Parathyroid adenoma (tissue), 2 donors: ENCODE data around the gene EP400.

Source experiments
- H2AFZ ChIP-seq: fragments of 300-600 bp; sonication (generic); one replicate; pipeline ENCODE4 v1.7.0; 2017; ENCODE audit warnings: antibody characterized with exemption, mild to moderate bottlenecking
- H3K27ac ChIP-seq: fragments of 300-600 bp; sonication (generic); one replicate; pipeline ENCODE4 v1.7.0; 2017
- H3K27me3 ChIP-seq: fragments of 300-600 bp; sonication (generic); one replicate; pipeline ENCODE4 v1.7.0; 2017; ENCODE audit warnings: low read length; ENCODE audit not compliant: control insufficient read depth, insufficient read depth
- H3K36me3 ChIP-seq: fragments of 300-600 bp; sonication (generic); one replicate; pipeline ENCODE4 v1.7.0; 2017; ENCODE audit warnings: low read length; ENCODE audit not compliant: control insufficient read depth, insufficient read depth
- H3K4me1 ChIP-seq: fragments of 300-600 bp; sonication (generic); one replicate; pipeline ENCODE4 v1.7.0; 2017; ENCODE audit warnings: control low read depth
- H3K4me2 ChIP-seq: fragments of 300-600 bp; sonication (generic); one replicate; pipeline ENCODE4 v1.7.0; 2017; ENCODE audit warnings: low read length
- H3K4me3 ChIP-seq: fragments of 300-600 bp; sonication (generic); one replicate; pipeline ENCODE4 v1.7.0; 2017; ENCODE audit warnings: low read depth, low read length
- H3K79me2 ChIP-seq: fragments of 300-600 bp; sonication (generic); one replicate; pipeline ENCODE4 v1.7.0; 2017; ENCODE audit warnings: control low read depth
- H3K9ac ChIP-seq: fragments of 300-600 bp; sonication (generic); one replicate; pipeline ENCODE4 v1.7.0; 2017; ENCODE audit warnings: mild to moderate bottlenecking
- H3K9me3 ChIP-seq: fragments of 300-600 bp; sonication (generic); one replicate; pipeline ENCODE4 v1.7.0; 2017; ENCODE audit warnings: low read length; ENCODE audit not compliant: control insufficient read depth
- CTCF ChIP-seq: fragments of 300-600 bp; sonication (generic); IDR thresholded peaks from one replicate; pipeline ENCODE4 v1.7.0; 2017; ENCODE audit warnings: antibody characterized with exemption, mild to moderate bottlenecking
- donor health status: primary hyperparathyroidism.

Gene EP400

GRCh38 chr12:131940141-131940547 is 9.6 kb upstream of the EP400 start:
- no peaks in the 10 kb centered on the region for H3K36me3 ChIP-seq
- no peak overlapping the region for H3K27ac ChIP-seq
- H3K4me2 ChIP-seq: no peak overlapping the region
- H3K4me1 ChIP-seq: no peaks in the 10 kb centered on the region
- H3K27me3 ChIP-seq: no peaks in the 10 kb centered on the region
- H3K4me3 ChIP-seq: no peak overlapping the region
- no peak overlapping the region for H2AFZ ChIP-seq
- H3K9me3 ChIP-seq: no peaks in the 10 kb centered on the region
- no peak for TF ChIP-seq CTCF
- no peak overlapping the region for H3K9ac ChIP-seq
- H3K79me2 ChIP-seq: no peaks in the 10 kb centered on the region

- H3K4me2 ChIP-seq: no peak overlapping the region
- no peaks in the 10 kb centered on the region for H3K9me3 ChIP-seq
- H3K4me1 ChIP-seq: no peaks in the 10 kb centered on the region
- H3K27me3 ChIP-seq: no peaks in the 10 kb centered on the region
- no peak overlapping the region for H2AFZ ChIP-seq
- no peak overlapping the region for H3K27ac ChIP-seq
- H3K79me2 ChIP-seq: no peaks in the 10 kb centered on the region
- TF ChIP-seq CTCF: no peak
- no peak overlapping the region for H3K9ac ChIP-seq
- H3K36me3 ChIP-seq: no peaks in the 10 kb centered on the region
- H3K4me3 ChIP-seq: no peak overlapping the region
Observed at GRCh38 chr12:131941116-131941986, 8.4 kb upstream of the EP400 start.

GRCh38 chr12:131941987-131942341 is 7.8 kb upstream of the EP400 start:
- H3K79me2 ChIP-seq: no peaks in the 10 kb centered on the region
- no peak overlapping the region for H3K4me3 ChIP-seq
- H2AFZ ChIP-seq: no peak overlapping the region
- no peaks in the 10 kb centered on the region for H3K4me1 ChIP-seq
- H3K9me3 ChIP-seq: no peaks in the 10 kb centered on the region
- no peak overlapping the region for H3K4me2 ChIP-seq
- H3K36me3 ChIP-seq: no peaks in the 10 kb centered on the region
- no peak for TF ChIP-seq CTCF
- no peak overlapping the region for H3K9ac ChIP-seq
- no peak overlapping the region for H3K27ac ChIP-seq
- no peaks in the 10 kb centered on the region for H3K27me3 ChIP-seq

- Histone ChIP-seq H3K4me3 (no peak overlapping the region), H3K27me3 (no peaks in the 10 kb centered on the region), H3K9me3 (no peaks in the 10 kb centered on the region), H3K36me3 (no peaks in the 10 kb centered on the region), H3K27ac (no peak overlapping the region), H3K4me2 (no peak overlapping the region), H3K9ac (no peak overlapping the region), H3K79me2 (no peaks in the 10 kb centered on the region), H2AFZ (no peak overlapping the region), H3K4me1 (no peaks in the 10 kb centered on the region)
- TF ChIP-seq CTCF: no peak
Observed at GRCh38 chr12:131942671-131943070, 7.1 kb upstream of the EP400 start.

- no peak overlapping the region for H2AFZ ChIP-seq
- no peak overlapping the region for H3K4me3 ChIP-seq
- H3K36me3 ChIP-seq: no peaks in the 10 kb centered on the region
- no peak overlapping the region for H3K27ac ChIP-seq
- no peaks in the 10 kb centered on the region for H3K4me1 ChIP-seq
- no peak for TF ChIP-seq CTCF
- H3K9ac ChIP-seq: no peak overlapping the region
- H3K4me2 ChIP-seq: no peak overlapping the region
- H3K27me3 ChIP-seq: no peaks in the 10 kb centered on the region
- H3K9me3 ChIP-seq: no peaks in the 10 kb centered on the region
- H3K79me2 ChIP-seq: no peaks in the 10 kb centered on the region
Observed at GRCh38 chr12:131943389-131943788, 6.4 kb upstream of the EP400 start.
